GM21723 (cell line): ENCODE results near the gene HADH.

Experiments
- ATAC-seq: cut with Tn5 transposase; IDR thresholded peaks from one replicate; pipeline ENCODE4 v1.9.1; 2021; ENCODE audit warnings: mild to moderate bottlenecking, moderate library complexity; ENCODE audit not compliant: unreplicated experiment

HADH gene

GRCh38 chr4:108055787-108056186, 66.1 kb downstream of the HADH start:
- ATAC-seq = no peak

DNA sequence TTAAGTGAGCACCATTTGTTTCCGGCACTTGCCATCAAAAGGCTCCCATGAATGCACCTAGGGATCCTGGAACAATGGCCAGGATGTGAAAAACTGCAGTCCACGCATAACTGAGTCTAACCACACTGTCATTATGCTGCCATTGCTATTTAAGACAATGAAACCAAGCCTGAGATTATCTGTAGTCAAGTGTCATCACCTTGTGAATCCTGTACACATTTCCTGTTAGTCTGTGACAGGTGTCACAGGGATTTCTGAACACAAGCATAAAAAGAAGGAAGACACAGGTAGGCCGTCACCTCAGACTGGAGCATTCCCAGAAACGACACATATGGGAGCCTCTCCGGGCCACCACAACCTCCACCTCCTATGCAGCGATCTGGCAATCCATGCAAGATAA, 66.7 kb downstream of the HADH start:
- no peak for ATAC-seq

DNA sequence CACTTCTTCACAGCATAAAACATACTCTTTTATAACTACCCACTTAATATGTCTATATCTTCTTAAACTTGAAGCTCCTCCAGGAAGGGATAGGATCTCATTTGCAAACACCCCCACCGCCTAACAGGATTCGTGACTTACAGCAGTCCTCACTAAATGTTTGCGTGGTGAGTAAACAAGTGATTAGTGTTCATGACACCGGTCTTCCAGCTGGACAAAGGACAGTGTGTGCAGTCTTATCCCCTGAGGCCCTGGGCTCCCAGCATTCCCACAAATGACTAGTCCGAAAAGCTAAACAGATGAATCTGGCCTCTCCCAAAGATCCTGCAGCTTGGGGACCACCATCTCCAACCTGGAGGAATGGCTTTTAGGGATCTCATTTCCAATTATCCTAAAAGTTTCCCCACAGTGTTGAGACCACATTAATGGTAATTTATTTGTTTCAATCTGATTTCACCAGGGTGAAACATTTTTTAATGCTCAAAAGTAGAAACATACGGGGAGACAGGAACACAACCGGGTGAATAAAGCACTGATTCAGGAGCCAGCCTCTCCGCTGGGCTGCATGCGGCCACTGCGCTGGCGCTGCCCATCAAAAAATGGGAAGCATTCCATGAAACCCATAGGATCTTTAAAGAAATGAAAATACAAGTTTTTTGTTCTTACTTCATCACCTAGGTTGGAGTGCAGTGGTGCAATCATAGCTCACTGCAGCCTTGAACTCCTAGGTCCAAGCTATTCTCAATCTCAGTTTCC, 69.2 kb downstream of the HADH start:
- no peak for ATAC-seq

DNA sequence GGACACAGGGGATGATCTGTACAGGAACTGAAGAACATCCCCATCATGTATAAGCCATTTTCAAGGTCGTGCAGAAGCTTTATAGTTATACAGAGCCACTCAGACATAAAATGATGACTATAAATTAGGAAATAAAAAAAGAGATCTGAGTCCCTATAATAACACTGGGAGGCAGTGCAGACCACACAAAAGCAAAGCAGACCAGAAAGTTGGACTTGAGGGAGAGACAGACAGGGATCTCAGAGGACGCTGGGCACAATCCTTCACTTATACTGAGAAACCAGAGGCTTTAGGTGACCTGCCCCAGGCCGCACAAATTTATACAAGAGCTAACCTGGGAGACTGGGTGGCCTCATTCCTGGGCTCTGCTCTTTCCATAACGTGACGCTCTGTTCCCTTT, 70.5 kb downstream of the HADH start:
- ATAC-seq = no peak

DNA sequence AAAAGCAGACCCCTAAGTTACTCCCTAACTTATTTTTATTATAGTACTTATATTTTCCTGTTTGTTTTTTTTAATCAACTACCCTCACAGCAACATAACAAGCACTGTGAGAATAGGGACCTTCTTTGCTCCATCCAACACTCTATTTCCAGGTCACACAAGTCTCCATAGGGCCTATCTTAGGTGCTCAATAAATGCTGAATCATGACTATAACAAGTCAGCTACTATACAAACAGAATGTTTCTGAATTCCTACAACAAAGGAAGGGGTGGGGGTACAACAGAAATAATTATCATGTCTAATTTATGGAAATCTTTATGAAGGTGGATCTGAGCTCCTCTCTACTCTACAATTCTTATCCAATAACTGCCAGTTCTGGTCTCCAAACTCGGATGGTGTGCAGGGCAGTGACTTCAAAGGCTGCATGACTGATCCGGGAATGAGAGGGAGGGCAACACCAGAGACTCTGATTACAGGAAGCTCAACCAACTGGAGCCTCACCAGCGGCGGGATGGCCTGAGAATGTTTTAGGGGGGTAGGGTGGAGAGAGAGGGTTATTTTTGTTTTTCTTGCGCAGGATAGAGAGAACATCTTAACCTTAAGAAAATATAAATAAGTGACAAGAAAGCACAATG, 71.1 kb downstream of the HADH start:
- ATAC-seq = no peak

DNA sequence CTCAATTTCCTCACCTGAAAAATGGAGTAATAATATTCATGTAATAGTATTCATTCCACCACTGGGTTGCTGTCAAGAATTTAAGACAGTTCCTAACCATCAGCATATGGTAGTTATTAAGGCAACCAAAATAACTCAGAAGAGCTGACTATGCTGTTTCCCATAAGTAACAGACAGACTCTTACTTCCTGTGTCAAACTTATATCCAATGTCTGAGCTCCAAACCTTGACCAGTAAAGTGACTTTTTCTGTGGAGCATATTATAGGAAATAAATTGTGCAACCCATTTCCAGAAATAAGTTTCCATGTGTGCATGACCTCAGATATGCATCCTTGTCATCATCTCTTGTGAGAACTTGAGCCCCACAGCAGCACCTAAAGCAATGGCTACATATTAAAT, 78.8 kb downstream of the HADH start:
- no peak for ATAC-seq

DNA sequence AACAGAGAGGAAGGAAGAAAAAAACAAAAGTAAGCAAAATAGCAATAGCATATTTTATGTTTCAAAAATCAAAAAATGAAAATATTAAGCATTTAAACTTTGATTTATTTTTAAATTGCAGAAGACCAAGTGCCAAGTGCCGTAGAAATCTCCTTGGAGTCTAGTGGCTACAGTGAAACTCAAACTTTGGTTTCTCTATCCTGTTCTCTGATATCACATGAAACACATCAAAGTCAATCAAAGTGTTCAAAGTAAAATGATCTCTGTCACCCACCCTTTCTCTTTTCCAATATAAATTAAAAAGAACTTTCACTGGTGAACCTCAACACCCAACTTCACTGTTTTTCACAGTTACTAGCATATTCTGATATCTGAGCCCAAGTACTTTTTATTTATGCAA, 81.1 kb downstream of the HADH start:
- ATAC-seq = no peak

- peak; percentile 49 for ATAC-seq
Measured at GRCh38 chr4:108072300-108072699, 82.6 kb downstream of the HADH start.

- no peak for ATAC-seq
Measured at GRCh38 chr4:108078024-108078733, 88.5 kb downstream of the HADH start.

DNA sequence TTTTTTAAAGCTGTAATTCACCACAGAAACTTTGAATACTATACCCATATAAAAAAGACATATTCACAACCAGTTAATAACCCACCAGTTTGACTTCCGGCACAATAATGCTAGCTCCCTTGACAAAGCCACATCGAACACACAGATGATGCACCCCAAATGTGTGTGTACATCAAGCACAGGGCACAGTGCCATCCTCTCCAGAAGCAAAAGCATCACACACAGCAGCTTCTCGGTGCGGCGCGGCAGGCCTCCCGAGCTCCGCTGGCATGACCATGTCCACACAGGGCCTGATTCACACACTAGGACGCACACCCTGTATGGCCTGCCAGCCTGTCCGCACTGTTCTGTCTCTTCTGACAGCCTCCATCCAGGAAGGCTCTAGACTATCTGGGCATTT, 91.1 kb downstream of the HADH start:
- ATAC-seq = no peak

- no peak for ATAC-seq
Measured at GRCh38 chr4:108081256-108081655, 91.6 kb downstream of the HADH start.
